22Rv1 (cell line): ENCODE data around the gene KNDC1.

ENCODE experiments used
- CTCF ChIP-seq: fragments of 450-650 bp; IDR thresholded peaks from 2 replicates; pipeline ENCODE4 v1.5.1; 2017; ENCODE audit warnings: mild to moderate bottlenecking
- ZFX ChIP-seq: fragments of 450-650 bp; IDR thresholded peaks from 2 replicates; pipeline ENCODE4 v1.6.1; 2017; ENCODE audit warnings: antibody characterized with exemption, borderline replicate concordance

DNA sequence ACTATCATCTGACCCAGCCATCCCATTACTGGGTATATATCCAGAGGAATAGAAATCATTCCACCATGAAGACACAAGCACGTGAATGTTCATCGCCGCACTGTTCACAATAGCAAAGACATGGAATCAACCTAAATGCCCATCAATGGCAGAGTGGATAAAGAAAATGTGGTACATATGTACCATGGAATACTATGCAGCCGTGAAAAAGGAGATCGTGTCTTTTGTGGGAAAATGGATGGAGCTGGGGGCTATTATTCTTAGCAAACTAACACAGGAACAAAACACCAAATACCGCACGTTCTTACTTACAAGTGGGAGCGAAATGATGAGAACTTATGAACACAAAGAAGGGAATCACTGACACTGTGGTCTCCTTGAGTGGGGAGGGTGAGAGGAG is 9.8 kb upstream of the KNDC1 start:
- TF ChIP-seq CTCF (no peak), ZFX (no peak)
